ENCODE measurements around the gene CALML3. TPM values are rescaled to one million over a fixed set of nuclear protein-coding genes. Genes with fewer than 3 reads are reported as not detected.

CALML3 gene
- total and polyA plus RNA-seq, 2 donors (not counting 1 experiment from before 2014, with no cell fraction given): not detected

GRCh38 chr10:5522913-5523560 lies 1.7 kb upstream of the CALML3 start:
- Histone ChIP-seq H3K36me3 (ENCODE audit: control insufficient read depth, insufficient read depth, low read length) (no peaks in the 10 kb centered on the region), H4K20me1 (ENCODE audit: control insufficient read depth, extremely low read depth, insufficient read depth, low read length) (no peaks in the 10 kb centered on the region), H3K4me3 (replicated peaks in 1 of 4; ENCODE audit: control extremely low read depth in 1 of 4, insufficient read depth in 1 of 4, low read depth in 3 of 4, low read length in 4 of 4) (no peak overlapping the region), H3K27ac (ENCODE audit: insufficient read depth, low read length) (no peak overlapping the region), H3K4me1 (ENCODE audit: control insufficient read depth, extremely low read depth, insufficient read depth, low read length) (no peaks in the 10 kb centered on the region), H2AFZ (ENCODE audit: low read length) (no peak overlapping the region), H3K79me2 (ENCODE audit: control insufficient read depth, insufficient read depth, low read length) (no peaks in the 10 kb centered on the region), H3K27me3 (ENCODE audit: control insufficient read depth, insufficient read depth, low read length) (peaks cover 4% of the 10 kb centered on the region), H3K9me3 (ENCODE audit: control insufficient read depth, insufficient read depth, low read depth, low read length) (no peaks in the 10 kb centered on the region), H3K4me2 (ENCODE audit: extremely low read depth, insufficient read depth, low read length) (no peak overlapping the region), H3K9ac (ENCODE audit: insufficient read depth, low read length) (no peak overlapping the region)
- TF ChIP-seq EZH2 (IDR thresholded peaks at IDR 0.05; ENCODE audit: low read length, missing control alignments): no peak
- TF ChIP-seq, protein P1, sequence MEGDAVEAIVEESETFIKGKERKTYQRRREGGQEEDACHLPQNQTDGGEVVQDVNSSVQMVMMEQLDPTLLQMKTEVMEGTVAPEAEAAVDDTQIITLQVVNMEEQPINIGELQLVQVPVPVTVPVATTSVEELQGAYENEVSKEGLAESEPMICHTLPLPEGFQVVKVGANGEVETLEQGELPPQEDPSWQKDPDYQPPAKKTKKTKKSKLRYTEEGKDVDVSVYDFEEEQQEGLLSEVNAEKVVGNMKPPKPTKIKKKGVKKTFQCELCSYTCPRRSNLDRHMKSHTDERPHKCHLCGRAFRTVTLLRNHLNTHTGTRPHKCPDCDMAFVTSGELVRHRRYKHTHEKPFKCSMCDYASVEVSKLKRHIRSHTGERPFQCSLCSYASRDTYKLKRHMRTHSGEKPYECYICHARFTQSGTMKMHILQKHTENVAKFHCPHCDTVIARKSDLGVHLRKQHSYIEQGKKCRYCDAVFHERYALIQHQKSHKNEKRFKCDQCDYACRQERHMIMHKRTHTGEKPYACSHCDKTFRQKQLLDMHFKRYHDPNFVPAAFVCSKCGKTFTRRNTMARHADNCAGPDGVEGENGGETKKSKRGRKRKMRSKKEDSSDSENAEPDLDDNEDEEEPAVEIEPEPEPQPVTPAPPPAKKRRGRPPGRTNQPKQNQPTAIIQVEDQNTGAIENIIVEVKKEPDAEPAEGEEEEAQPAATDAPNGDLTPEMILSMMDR (conservative IDR thresholded peaks at IDR 0.05 in 1 of 2, IDR thresholded peaks at IDR 0.05 in 1 of 2; ENCODE audit: low read depth in 1 of 2, low read length in 2 of 2): no peak
- no peak for DNase-seq (ENCODE audit: low read depth in 2 of 2)

DNA sequence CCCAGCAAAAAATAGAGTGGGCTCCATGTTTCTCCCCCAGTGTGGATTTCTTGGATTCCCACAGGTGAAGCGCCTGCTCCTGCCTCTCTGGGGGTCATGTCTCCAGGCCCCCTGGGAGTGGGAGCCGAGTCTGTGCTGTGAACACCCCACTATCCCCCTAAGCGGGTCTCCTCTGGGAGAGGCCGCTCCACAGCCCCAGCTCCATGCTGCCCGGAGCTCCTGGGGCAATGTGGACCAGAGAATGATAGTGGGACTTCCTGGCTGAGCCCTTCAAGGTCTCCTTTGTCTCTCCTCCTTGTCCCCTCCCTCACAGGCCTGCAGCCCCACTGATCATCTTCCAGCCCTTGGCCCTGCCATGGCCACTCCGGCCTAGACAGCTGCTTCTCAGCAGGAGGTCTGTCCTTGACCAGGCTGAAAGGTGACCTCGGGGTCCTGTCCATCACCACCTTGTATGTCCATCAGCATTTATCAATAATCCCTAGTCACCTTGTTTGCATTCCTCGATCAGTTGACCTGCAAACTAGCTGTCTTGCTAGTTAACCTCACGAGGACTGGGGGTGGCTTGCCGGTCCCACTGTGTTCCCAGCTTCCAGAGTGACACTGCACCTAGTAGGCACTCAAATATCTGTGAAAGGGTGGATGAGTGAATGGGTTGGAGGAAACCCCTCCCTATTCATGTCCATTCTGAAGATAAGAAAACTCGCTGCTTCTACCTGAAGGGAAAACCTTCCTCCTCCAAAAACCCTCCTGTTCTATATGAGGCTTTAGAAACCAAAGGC lies 776 bp upstream of the CALML3 start:
- Histone ChIP-seq H2AFZ (ENCODE audit: low read length) (no peak overlapping the region), H4K20me1 (ENCODE audit: control insufficient read depth, extremely low read depth, insufficient read depth, low read length) (no peaks in the 10 kb centered on the region), H3K9ac (ENCODE audit: insufficient read depth, low read length) (no peak overlapping the region), H3K27me3 (ENCODE audit: control insufficient read depth, insufficient read depth, low read length) (no peaks in the 10 kb centered on the region), H3K27ac (ENCODE audit: insufficient read depth, low read length) (no peak overlapping the region), H3K79me2 (ENCODE audit: control insufficient read depth, insufficient read depth, low read length) (no peaks in the 10 kb centered on the region), H3K9me3 (ENCODE audit: control insufficient read depth, insufficient read depth, low read depth, low read length) (no peaks in the 10 kb centered on the region), H3K36me3 (ENCODE audit: control insufficient read depth, insufficient read depth, low read length) (no peaks in the 10 kb centered on the region), H3K4me3 (replicated peaks in 1 of 4; ENCODE audit: control extremely low read depth in 1 of 4, insufficient read depth in 1 of 4, low read depth in 3 of 4, low read length in 4 of 4) (no peak overlapping the region), H3K4me2 (ENCODE audit: extremely low read depth, insufficient read depth, low read length) (no peak overlapping the region), H3K4me1 (ENCODE audit: control insufficient read depth, extremely low read depth, insufficient read depth, low read length) (no peaks in the 10 kb centered on the region)
- DNase-seq (ENCODE audit: low read depth in 2 of 2): no peak
- TF ChIP-seq, protein P1 (conservative IDR thresholded peaks at IDR 0.05 in 1 of 2, IDR thresholded peaks at IDR 0.05 in 1 of 2; ENCODE audit: low read depth in 1 of 2, low read length in 2 of 2): no peak
- TF ChIP-seq EZH2 (IDR thresholded peaks at IDR 0.05; ENCODE audit: low read length, missing control alignments): no peak

- Histone ChIP-seq H3K4me2 (ENCODE audit: extremely low read depth, insufficient read depth, low read length) (no peak overlapping the region), H3K9me3 (ENCODE audit: control insufficient read depth, insufficient read depth, low read depth, low read length) (no peaks in the 10 kb centered on the region), H3K4me1 (ENCODE audit: control insufficient read depth, extremely low read depth, insufficient read depth, low read length) (no peaks in the 10 kb centered on the region), H3K4me3 (replicated peaks in 1 of 4; ENCODE audit: control extremely low read depth in 1 of 4, insufficient read depth in 1 of 4, low read depth in 3 of 4, low read length in 4 of 4) (no peak overlapping the region), H4K20me1 (ENCODE audit: control insufficient read depth, extremely low read depth, insufficient read depth, low read length) (no peaks in the 10 kb centered on the region), H3K27me3 (ENCODE audit: control insufficient read depth, insufficient read depth, low read length) (no peaks in the 10 kb centered on the region), H3K27ac (ENCODE audit: insufficient read depth, low read length) (no peak overlapping the region), H2AFZ (ENCODE audit: low read length) (no peak overlapping the region), H3K36me3 (ENCODE audit: control insufficient read depth, insufficient read depth, low read length) (no peaks in the 10 kb centered on the region), H3K9ac (ENCODE audit: insufficient read depth, low read length) (no peak overlapping the region), H3K79me2 (ENCODE audit: control insufficient read depth, insufficient read depth, low read length) (no peaks in the 10 kb centered on the region)
- peak in 1 of 2 donors; percentile 42 for DNase-seq (ENCODE audit: low read depth in 2 of 2)
- TF ChIP-seq EZH2 (IDR thresholded peaks at IDR 0.05; ENCODE audit: low read length, missing control alignments): no peak
- TF ChIP-seq, protein P1 (conservative IDR thresholded peaks at IDR 0.05 in 1 of 2, IDR thresholded peaks at IDR 0.05 in 1 of 2; ENCODE audit: low read depth in 1 of 2, low read length in 2 of 2): no peak
Observed at GRCh38 chr10:5525561-5526341, 990 bp downstream of the CALML3 start.
